ENCODE data around the gene CDRT4. TPM values are rescaled to one million over a fixed set of nuclear protein-coding genes. Genes with fewer than 3 reads are reported as not detected.

The CDRT4 gene
- total RNA-seq, 4 donors from 2014 or later = 7.1 to 23.8 (median 8.8) TPM

DNA sequence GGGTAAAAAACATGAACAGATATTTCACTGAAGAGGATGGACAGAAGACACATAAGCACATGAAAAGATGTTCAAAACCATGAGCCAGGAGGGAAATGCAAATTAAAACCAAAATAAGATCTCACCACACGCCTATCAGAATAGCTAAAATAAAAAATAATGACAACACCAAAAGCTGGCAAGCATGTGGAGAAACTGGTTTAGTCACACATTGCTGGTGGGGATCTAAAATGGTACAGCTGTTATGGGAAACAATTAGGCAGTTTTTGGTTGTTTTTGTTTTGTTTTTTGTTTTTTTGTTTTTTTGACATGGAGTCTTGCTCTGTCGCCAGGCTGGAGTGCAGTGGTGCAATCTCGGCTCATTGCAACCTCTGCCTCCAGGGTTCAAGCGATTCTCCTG, 81.3 kb downstream of the CDRT4 start:
- H3K4me1 ChIP-seq = peaks cover 18% of the 10 kb centered on the region
- H3K4me3 ChIP-seq = no peak overlapping the region
- H3K36me3 ChIP-seq = no peaks in the 10 kb centered on the region
- H3K9me3 ChIP-seq = no peaks in the 10 kb centered on the region
- WGBS = 87% methylated on average over 4 of the region's 4 CpGs
- DNase-seq (ENCODE audit: low spot score in 2 of 2) = no peak
- no peaks in the 10 kb centered on the region for H3K27me3 ChIP-seq
- H3K27ac ChIP-seq = no peak overlapping the region
- TF ChIP-seq CTCF (IDR thresholded peaks at IDR 0.05) (no peak), POLR2A (IDR thresholded peaks at IDR 0.05) (no peak)

Other genes starting within 250 kb of the CDRT4 start
- gene PMP22, start 202.3 kb downstream of the CDRT4 start, total RNA-seq = 100 to 1,000 TPM in 2 of 4 donors, 10 to 100 TPM in 2; 55.1 to 143 (median 87.1) TPM
- gene TEKT3, start 126.0 kb downstream of the CDRT4 start, total RNA-seq = not detected
- 10 to 100 TPM; 11.4 to 50.5 (median 20.9) TPM for gene TVP23C, start 95.9 kb upstream of the CDRT4 start, total RNA-seq
- gene FBXW10B, start 152.1 kb upstream of the CDRT4 start, total RNA-seq = 1 to 10 TPM; 2.8 to 4.0 (median 3.6) TPM
- 10 to 100 TPM; 52.8 to 92.1 (median 63.8) TPM for gene TRIM16, start 216.7 kb upstream of the CDRT4 start, total RNA-seq
- 10 to 100 TPM; 12.9 to 22.3 (median 19.4) TPM for gene ZNF286A, start 232.1 kb upstream of the CDRT4 start, total RNA-seq